BE2C (cell line): ENCODE measurements around the gene CABCOCO1.

Experiments
- DNase-seq: peaks from one replicate; pipeline ENCODE4 v3.0.0-alpha.2; 2020
- H3K27me3 ChIP-seq: fragments of 250-450 bp; sonication (Bioruptor Pico); 2 replicates; pipeline ENCODE4 v1.5.1; 2020; ENCODE audit warnings: mild to moderate bottlenecking
- H3K36me3 ChIP-seq: fragments of 250-450 bp; sonication (Bioruptor Pico); 2 replicates; pipeline ENCODE4 v1.5.1; 2020; ENCODE audit warnings: mild to moderate bottlenecking
- H3K4me1 ChIP-seq: fragments of 250-450 bp; sonication (Bioruptor Pico); 2 replicates; pipeline ENCODE4 v1.5.1; 2020
- H3K4me3 ChIP-seq: 2 replicates; pipeline ENCODE4 v1.5.1; 2011; ENCODE audit warnings: low read depth, low read length
- H3K9me3 ChIP-seq: fragments of 250-450 bp; sonication (Bioruptor Pico); 2 replicates; pipeline ENCODE4 v1.5.1; 2020
- CTCF ChIP-seq: IDR thresholded peaks from 2 replicates; pipeline ENCODE4 v1.5.1; 2012; ENCODE audit warnings: mild to moderate bottlenecking, low read depth, low read length

Gene CABCOCO1

DNA sequence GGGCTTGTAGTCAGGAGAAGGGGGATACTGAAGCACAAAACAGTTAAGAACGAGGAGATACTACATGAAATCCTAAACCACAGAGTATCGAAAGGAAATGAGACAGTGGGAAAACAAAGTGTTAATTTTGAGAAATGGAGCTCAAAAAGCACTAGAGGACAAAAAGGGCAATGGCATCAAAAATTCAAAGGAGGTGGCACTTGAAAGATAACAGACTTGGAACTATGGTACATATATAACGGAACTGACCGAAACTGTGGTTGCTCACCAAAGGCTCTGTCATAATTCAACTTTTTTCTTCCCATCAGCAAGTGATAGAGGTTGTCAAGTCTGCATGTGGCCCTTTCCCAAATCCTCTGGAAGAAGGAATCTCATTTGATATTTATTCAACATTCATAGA, 97.0 kb downstream of the CABCOCO1 start:
- no peak for TF ChIP-seq CTCF
- H3K4me1 ChIP-seq, result peaks cover 27% of the 10 kb centered on the region
- no peaks in the 10 kb centered on the region for H3K27me3 ChIP-seq

DNA sequence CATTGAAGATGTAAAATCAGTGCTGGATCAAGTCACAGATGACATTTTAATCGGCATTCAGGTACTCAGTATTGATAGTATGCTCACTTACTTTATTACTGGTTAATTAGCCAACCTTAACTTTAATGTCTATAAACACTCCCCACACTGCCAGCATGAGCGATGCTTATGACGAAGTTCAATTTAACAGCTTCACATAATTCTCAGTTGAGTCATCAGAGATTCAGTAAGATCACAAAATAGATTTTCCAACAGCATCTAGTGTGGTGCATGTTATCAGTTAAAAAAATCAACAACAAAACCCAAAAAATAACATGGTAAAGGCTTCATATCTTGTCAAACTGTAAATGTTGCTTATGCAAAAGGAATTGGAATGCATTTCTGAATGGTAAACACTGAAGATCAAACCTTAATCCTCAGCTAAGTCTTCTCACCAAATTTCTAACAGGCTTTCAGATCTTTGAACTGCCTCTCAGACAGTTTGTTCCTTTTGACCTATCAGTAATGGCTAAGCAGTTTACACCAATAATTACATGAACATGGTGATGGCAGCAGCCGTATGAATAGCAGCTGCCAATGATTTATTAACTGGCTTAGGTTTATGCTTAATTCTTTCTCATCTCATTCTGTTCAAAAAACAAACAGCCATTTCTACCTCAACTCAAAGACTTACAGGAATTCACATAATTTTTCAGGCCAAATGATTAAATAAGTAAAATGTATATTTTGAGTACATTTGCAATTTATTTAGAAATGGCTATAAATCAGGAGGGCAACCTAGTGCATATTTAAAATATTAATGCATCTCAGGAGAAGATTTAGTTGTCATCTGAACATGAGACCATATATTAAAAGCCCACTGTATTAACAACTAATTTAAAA, 98.5 kb downstream of the CABCOCO1 start:
- Histone ChIP-seq H3K9me3 (no peaks in the 10 kb centered on the region; the same call in 1 of the 2 replicates), H3K36me3 (no peaks in the 10 kb centered on the region), H3K4me3 (no peak overlapping the region), H3K4me1 (peaks cover 24% of the 10 kb centered on the region), H3K27me3 (no peaks in the 10 kb centered on the region)
- no peak for TF ChIP-seq CTCF
- DNase-seq, result no peak

More for the DNA sequence above, 97.0 kb downstream of the CABCOCO1 start:
- no peak for DNase-seq
- Histone ChIP-seq H3K4me3 (no peak overlapping the region), H3K36me3 (no peaks in the 10 kb centered on the region), H3K9me3 (no peaks in the 10 kb centered on the region; the same call in 1 of the 2 replicates)

GRCh38 chr10:61761825-61762217, 99.1 kb downstream of the CABCOCO1 start:
- no peak for DNase-seq
- Histone ChIP-seq H3K9me3 (no peaks in the 10 kb centered on the region; the same call in 1 of the 2 replicates), H3K4me1 (peaks cover 20% of the 10 kb centered on the region), H3K4me3 (no peak overlapping the region), H3K27me3 (no peaks in the 10 kb centered on the region), H3K36me3 (no peaks in the 10 kb centered on the region)
- TF ChIP-seq CTCF, result no peak

- H3K36me3 ChIP-seq, result no peaks in the 10 kb centered on the region
- H3K9me3 ChIP-seq, result no peaks in the 10 kb centered on the region; the same call in 1 of the 2 replicates
- TF ChIP-seq CTCF, result no peak
- H3K4me1 ChIP-seq, result peaks cover 20% of the 10 kb centered on the region
- no peak overlapping the region for H3K4me3 ChIP-seq
- no peak for DNase-seq
- no peaks in the 10 kb centered on the region for H3K27me3 ChIP-seq
Measured at GRCh38 chr10:61763778-61764177, 101.0 kb downstream of the CABCOCO1 start.

DNA sequence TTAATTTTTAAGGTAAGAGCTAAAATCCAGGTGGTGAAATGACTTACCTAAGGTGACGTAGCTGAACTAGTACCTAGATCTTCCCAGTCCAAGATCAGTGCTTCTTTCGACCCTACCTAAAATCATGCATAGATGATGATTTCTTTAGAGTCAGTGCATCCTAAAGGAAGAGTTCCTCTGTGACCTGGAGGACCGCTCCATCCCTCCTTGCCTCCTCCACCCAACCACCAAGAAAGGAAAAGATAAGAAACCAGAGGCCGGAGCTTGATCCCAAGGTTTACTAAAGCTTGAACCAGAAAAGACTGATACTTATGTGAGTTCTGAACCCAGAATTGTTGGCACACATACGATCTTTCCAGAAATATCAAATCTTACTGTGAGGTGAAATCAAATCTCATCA, 101.8 kb downstream of the CABCOCO1 start:
- Histone ChIP-seq H3K9me3 (no peaks in the 10 kb centered on the region; the same call in 1 of the 2 replicates), H3K4me3 (no peak overlapping the region), H3K4me1 (peaks cover 20% of the 10 kb centered on the region), H3K36me3 (no peaks in the 10 kb centered on the region), H3K27me3 (no peaks in the 10 kb centered on the region)
- DNase-seq, result no peak
- TF ChIP-seq CTCF, result no peak
